Measurements from ENCODE around the gene SMARCAL1. TPM values are rescaled to one million over a fixed set of nuclear protein-coding genes. Genes with fewer than 3 reads are reported as not detected.

The SMARCAL1 gene
- polyA plus RNA-seq, 1 donor from 2014 or later = 7.5 TPM

DNA sequence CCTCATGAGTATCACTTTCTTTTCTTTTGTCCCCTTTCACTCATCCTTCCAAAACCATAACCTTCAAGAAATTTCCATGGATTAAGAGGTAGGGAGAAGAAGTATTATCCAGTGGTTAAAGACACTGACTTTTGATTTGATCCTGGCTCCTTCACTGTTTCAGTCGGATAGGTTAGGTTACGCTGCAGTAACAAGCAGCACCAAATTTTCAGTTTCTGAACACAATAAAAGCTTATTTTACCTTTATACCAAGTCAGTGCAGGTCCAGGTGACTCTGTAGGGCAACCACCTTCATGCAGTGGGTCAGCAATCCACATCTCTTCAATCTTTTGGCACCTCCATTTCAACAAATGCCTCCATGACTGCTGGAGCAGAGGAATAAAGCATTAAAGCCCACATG is 25.0 kb upstream of the SMARCAL1 start:
- no peak overlapping the region for H2AFZ ChIP-seq (ENCODE audit: low read depth, low read length)
- no peak overlapping the region for H3K4me2 ChIP-seq (ENCODE audit: low read length)

DNA sequence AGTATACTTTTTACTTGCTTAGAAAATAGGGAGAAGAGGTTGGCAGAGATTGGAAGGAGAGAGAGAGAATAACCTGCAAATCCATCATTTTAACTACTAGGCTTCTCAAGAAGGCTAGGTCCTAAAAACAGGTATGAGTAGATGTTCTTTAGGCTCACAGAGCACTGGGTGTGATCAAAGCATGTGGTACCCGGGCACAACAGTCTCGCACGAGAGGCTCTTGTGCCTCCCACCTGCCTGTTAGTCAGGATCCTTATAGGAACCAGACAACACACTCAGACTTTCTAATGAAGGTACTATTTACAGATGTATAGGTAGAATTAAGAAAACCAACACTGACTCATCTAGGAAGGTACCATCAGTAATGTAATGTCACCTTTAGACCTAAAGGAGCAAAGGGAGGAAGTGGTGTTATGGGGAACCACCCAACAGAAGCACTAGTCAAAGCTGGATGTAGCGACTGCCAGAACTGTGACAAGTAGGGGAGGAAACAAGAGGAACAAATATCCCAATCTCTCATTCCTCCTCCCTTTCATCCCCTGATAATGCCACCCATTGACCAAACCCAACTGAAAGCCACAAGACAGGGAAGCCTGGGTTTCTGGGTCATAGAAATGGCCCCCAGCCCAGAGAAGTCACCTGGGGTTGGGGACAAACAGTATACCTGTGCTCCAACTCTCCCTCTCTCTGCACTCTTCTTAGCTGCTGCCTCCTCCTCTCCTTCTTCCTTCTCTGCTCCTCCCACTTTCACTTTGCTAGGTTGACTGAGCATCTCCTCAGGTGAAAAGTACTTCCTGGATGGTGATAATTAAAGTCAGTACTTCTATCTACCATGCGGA is 24.0 kb upstream of the SMARCAL1 start:
- no peaks in the 10 kb centered on the region for H4K20me1 ChIP-seq (ENCODE audit: insufficient read depth)
- no peak overlapping the region for H3K9ac ChIP-seq (ENCODE audit: low read length)
- H3K27me3 ChIP-seq (ENCODE audit: insufficient read depth, low read depth, low read length) = no peaks in the 10 kb centered on the region
- H3K9me3 ChIP-seq (ENCODE audit: low read length) = no peaks in the 10 kb centered on the region
- no peaks in the 10 kb centered on the region for H3K9me2 ChIP-seq (ENCODE audit: insufficient read depth, low read length)
- H3K36me3 ChIP-seq (ENCODE audit: insufficient read depth, low read length) = no peaks in the 10 kb centered on the region
- H3K4me3 ChIP-seq (ENCODE audit: low read length) = no peak overlapping the region
- H3K27ac ChIP-seq (ENCODE audit: low read length) = no peak overlapping the region
- H3K4me2 ChIP-seq (ENCODE audit: low read length) = no peak overlapping the region
- no peaks in the 10 kb centered on the region for H3F3A ChIP-seq (ENCODE audit: insufficient read depth, low read length, poor library complexity, severe bottlenecking)
- no peaks in the 10 kb centered on the region for H3K79me2 ChIP-seq (replicated peaks; ENCODE audit: insufficient read depth, low read length)
- H2AFZ ChIP-seq (ENCODE audit: low read depth, low read length) = no peak overlapping the region
- TF ChIP-seq SMC3 (conservative IDR thresholded peaks at IDR 0.05; ENCODE audit: poor library complexity) = no peak
- TF ChIP-seq EP300 (conservative IDR thresholded peaks at IDR 0.05; ENCODE audit: poor library complexity, severe bottlenecking) = no peak
- TF ChIP-seq RAD21 (conservative IDR thresholded peaks at IDR 0.05) = no peak
- TF ChIP-seq, protein P1, sequence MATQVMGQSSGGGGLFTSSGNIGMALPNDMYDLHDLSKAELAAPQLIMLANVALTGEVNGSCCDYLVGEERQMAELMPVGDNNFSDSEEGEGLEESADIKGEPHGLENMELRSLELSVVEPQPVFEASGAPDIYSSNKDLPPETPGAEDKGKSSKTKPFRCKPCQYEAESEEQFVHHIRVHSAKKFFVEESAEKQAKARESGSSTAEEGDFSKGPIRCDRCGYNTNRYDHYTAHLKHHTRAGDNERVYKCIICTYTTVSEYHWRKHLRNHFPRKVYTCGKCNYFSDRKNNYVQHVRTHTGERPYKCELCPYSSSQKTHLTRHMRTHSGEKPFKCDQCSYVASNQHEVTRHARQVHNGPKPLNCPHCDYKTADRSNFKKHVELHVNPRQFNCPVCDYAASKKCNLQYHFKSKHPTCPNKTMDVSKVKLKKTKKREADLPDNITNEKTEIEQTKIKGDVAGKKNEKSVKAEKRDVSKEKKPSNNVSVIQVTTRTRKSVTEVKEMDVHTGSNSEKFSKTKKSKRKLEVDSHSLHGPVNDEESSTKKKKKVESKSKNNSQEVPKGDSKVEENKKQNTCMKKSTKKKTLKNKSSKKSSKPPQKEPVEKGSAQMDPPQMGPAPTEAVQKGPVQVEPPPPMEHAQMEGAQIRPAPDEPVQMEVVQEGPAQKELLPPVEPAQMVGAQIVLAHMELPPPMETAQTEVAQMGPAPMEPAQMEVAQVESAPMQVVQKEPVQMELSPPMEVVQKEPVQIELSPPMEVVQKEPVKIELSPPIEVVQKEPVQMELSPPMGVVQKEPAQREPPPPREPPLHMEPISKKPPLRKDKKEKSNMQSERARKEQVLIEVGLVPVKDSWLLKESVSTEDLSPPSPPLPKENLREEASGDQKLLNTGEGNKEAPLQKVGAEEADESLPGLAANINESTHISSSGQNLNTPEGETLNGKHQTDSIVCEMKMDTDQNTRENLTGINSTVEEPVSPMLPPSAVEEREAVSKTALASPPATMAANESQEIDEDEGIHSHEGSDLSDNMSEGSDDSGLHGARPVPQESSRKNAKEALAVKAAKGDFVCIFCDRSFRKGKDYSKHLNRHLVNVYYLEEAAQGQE (IDR thresholded peaks at IDR 0.05; ENCODE audit: borderline replicate concordance) = no peak

More for the DNA sequence above, 25.0 kb upstream of the SMARCAL1 start:
- Histone ChIP-seq H4K20me1 (ENCODE audit: insufficient read depth) (no peaks in the 10 kb centered on the region), H3K9me2 (ENCODE audit: insufficient read depth, low read length) (no peaks in the 10 kb centered on the region), H3F3A (ENCODE audit: insufficient read depth, low read length, poor library complexity, severe bottlenecking) (no peaks in the 10 kb centered on the region), H3K9ac (ENCODE audit: low read length) (no peak overlapping the region), H3K9me3 (ENCODE audit: low read length) (no peaks in the 10 kb centered on the region), H3K79me2 (replicated peaks; ENCODE audit: insufficient read depth, low read length) (no peaks in the 10 kb centered on the region), H3K27ac (ENCODE audit: low read length) (no peak overlapping the region), H3K4me3 (ENCODE audit: low read length) (no peak overlapping the region), H3K36me3 (ENCODE audit: insufficient read depth, low read length) (no peaks in the 10 kb centered on the region), H3K27me3 (ENCODE audit: insufficient read depth, low read depth, low read length) (no peaks in the 10 kb centered on the region)
- TF ChIP-seq, protein P1 (IDR thresholded peaks at IDR 0.05; ENCODE audit: borderline replicate concordance) = no peak
- TF ChIP-seq MXI1 (conservative IDR thresholded peaks at IDR 0.05; ENCODE audit: poor library complexity, severe bottlenecking) (no peak), EP300 (conservative IDR thresholded peaks at IDR 0.05; ENCODE audit: poor library complexity, severe bottlenecking) (no peak), RAD21 (conservative IDR thresholded peaks at IDR 0.05) (no peak), SMC3 (conservative IDR thresholded peaks at IDR 0.05; ENCODE audit: poor library complexity) (no peak), TAF1 (IDR thresholded peaks at IDR 0.05; ENCODE audit: low read depth) (no peak), EZH2 (IDR thresholded peaks at IDR 0.05; ENCODE audit: borderline replicate concordance, insufficient read depth, low read length, poor library complexity, severe bottlenecking) (no peak), POLR2AphosphoS5 (IDR thresholded peaks at IDR 0.05) (no peak)
- TF ChIP-seq, protein P2, sequence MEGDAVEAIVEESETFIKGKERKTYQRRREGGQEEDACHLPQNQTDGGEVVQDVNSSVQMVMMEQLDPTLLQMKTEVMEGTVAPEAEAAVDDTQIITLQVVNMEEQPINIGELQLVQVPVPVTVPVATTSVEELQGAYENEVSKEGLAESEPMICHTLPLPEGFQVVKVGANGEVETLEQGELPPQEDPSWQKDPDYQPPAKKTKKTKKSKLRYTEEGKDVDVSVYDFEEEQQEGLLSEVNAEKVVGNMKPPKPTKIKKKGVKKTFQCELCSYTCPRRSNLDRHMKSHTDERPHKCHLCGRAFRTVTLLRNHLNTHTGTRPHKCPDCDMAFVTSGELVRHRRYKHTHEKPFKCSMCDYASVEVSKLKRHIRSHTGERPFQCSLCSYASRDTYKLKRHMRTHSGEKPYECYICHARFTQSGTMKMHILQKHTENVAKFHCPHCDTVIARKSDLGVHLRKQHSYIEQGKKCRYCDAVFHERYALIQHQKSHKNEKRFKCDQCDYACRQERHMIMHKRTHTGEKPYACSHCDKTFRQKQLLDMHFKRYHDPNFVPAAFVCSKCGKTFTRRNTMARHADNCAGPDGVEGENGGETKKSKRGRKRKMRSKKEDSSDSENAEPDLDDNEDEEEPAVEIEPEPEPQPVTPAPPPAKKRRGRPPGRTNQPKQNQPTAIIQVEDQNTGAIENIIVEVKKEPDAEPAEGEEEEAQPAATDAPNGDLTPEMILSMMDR (IDR thresholded peaks at IDR 0.05; ENCODE audit: poor library complexity, severe bottlenecking) = no peak

Measured in neural cell (in vitro differentiated cells).